Natural killer cell (primary cell): ENCODE data around the gene PLEKHA1. TPM values are rescaled to one million over a fixed set of nuclear protein-coding genes. Genes with fewer than 3 reads are reported as not detected.

Experiments used
- ATAC-seq, 3 donors: fragments of 150-1000 bp in 2 of 3; fragments of 200-7000 bp in 1 of 3; cut with Tn5 transposase; 1 replicate in 1 of 3; 2 replicates in 2 of 3; pipeline ENCODE4 v1.10.0; 2021; ENCODE audit warnings: mild to moderate bottlenecking in 2 of 3, moderate library complexity in 2 of 3
- DNase-seq, 2 donors: peaks; one replicate each; pipeline versions ENCODE4 v3.0.0 to v3.0.0-alpha.2; 2013 to 2021; ENCODE audit warnings: mixed read lengths in 1 of 2
- H3K27ac ChIP-seq: one replicate; pipeline ENCODE4 v1.5.1; 2013; ENCODE audit warnings: mild to moderate bottlenecking, low read length
- H3K27me3 ChIP-seq: one replicate; pipeline ENCODE4 v1.6.1; 2013; ENCODE audit warnings: low read length; ENCODE audit not compliant: control insufficient read depth, insufficient read depth
- H3K36me3 ChIP-seq: one replicate; pipeline ENCODE4 v1.6.1; 2013; ENCODE audit warnings: low read length; ENCODE audit not compliant: control insufficient read depth, insufficient read depth
- H3K4me1 ChIP-seq: one replicate; pipeline ENCODE4 v1.6.1; 2013; ENCODE audit warnings: low read length; ENCODE audit not compliant: control insufficient read depth, insufficient read depth
- H3K4me3 ChIP-seq: one replicate; pipeline ENCODE4 v1.5.1; 2013; ENCODE audit warnings: low read length
- H3K9me3 ChIP-seq: one replicate; pipeline ENCODE4 v1.6.1; 2013; ENCODE audit warnings: low read length; ENCODE audit not compliant: control insufficient read depth, insufficient read depth
- H3K27ac Mint-ChIP-seq, 2 donors: one replicate each; pipeline ENCODE4 v1.8.0; 2022; ENCODE audit warnings: mild to moderate bottlenecking in 2 of 2, mixed read lengths in 2 of 2, moderate library complexity in 1 of 2
- H3K27me3 Mint-ChIP-seq, 2 donors: one replicate each; pipeline ENCODE4 v1.8.0; 2022; ENCODE audit warnings: low read depth in 2 of 2, mixed read lengths in 2 of 2
- H3K36me3 Mint-ChIP-seq: one replicate; pipeline ENCODE4 v1.8.0; 2022; ENCODE audit warnings: mixed read lengths
- H3K4me1 Mint-ChIP-seq, 2 donors: one replicate each; pipeline ENCODE4 v1.8.0; 2022; ENCODE audit warnings: mixed read lengths in 2 of 2
- H3K4me3 Mint-ChIP-seq: one replicate; pipeline ENCODE4 v1.8.0; 2022; ENCODE audit warnings: mild to moderate bottlenecking, moderate library complexity, mixed read lengths
- H3K9me3 Mint-ChIP-seq, 2 donors: one replicate each; pipeline ENCODE4 v1.8.0; 2022; ENCODE audit warnings: mixed read lengths in 2 of 2
- WGBS: methylation state at CpG from one replicate; pipeline ENCODE4 v1.1.7; 2013; ENCODE audit warnings: missing lambda C conversion rate; ENCODE audit not compliant: insufficient coverage; 5-methylcytosine and 5-hydroxymethylcytosine counted together
- intact Hi-C: fragments of 100-400 bp; cut with micrococcal nuclease; formaldehyde crosslinking; loops from one replicate; pipeline ENCODE4 v1.14.2; 2022
- total RNA-seq, 4 donors: library from RNA; stranded (reverse); fragments of 120-200 nt in 1 of 4; gene quantifications; one replicate each; pipeline versions ENCODE4 v1.2.3 to v1.2.4, GENCODE V29; 2013 to 2022
- TF ChIP-seq, protein P1 (sequence below): fragments of 200-600 bp; IDR thresholded peaks from one replicate; pipeline ENCODE4 v1.8.0; 2022; ENCODE audit warnings: antibody characterized with exemption

PLEKHA1 gene
- total RNA-seq, 3 donors from 2014 or later (not counting 1 experiment from before 2014, with no cell fraction given) = 45.9 to 64.6 (median 56.1) TPM

DNA sequence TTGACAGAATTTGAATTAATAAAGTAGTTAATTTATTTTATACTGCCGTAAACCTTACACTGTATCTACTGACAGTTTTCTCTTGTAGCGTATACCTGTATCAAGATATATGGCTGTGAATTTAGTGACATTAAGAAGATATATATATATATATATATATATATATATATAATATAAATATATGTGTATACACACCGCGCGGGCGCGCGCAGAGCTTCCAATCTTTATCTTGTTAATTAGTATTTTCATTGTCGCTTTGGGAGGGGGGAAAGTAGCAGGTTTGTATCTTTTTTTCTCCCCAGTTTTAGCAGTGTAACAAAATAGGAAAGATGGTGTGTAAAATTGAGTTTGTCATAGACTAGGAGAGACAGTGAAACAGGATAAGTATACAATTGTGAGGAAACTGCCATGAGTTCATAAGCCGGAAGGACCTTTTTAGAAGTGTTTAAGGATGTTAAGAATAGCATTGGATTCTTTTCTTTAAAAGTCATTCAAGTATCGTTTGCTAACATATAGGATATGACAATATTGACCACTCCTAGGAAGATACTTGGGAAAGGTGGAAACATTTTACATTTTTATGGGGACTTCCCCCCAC is 2.0 kb downstream of the PLEKHA1 start:
- H3K4me1 ChIP-seq = peaks cover 8% of the 10 kb centered on the region
- Mint-ChIP-seq H3K4me1 (peaks cover 54 to 59% of the 10 kb centered on the region in 2 donors), H3K4me3 (peak overlapping the region; percentile 11), H3K36me3 (no peaks in the 10 kb centered on the region), H3K9me3 (no peaks in the 10 kb centered on the region), H3K27ac (peak overlapping the region; percentile 98 to 99), H3K27me3 (no peaks in the 10 kb centered on the region)
- DNase-seq (no peak), ATAC-seq (no peak)
- no peak overlapping the region for H3K4me3 ChIP-seq
- no peak overlapping the region for H3K27ac ChIP-seq
- WGBS = 100% methylated on average over 2 of the region's 11 CpGs
- H3K27me3 ChIP-seq = no peaks in the 10 kb centered on the region
- TF ChIP-seq, protein P1, sequence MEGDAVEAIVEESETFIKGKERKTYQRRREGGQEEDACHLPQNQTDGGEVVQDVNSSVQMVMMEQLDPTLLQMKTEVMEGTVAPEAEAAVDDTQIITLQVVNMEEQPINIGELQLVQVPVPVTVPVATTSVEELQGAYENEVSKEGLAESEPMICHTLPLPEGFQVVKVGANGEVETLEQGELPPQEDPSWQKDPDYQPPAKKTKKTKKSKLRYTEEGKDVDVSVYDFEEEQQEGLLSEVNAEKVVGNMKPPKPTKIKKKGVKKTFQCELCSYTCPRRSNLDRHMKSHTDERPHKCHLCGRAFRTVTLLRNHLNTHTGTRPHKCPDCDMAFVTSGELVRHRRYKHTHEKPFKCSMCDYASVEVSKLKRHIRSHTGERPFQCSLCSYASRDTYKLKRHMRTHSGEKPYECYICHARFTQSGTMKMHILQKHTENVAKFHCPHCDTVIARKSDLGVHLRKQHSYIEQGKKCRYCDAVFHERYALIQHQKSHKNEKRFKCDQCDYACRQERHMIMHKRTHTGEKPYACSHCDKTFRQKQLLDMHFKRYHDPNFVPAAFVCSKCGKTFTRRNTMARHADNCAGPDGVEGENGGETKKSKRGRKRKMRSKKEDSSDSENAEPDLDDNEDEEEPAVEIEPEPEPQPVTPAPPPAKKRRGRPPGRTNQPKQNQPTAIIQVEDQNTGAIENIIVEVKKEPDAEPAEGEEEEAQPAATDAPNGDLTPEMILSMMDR = no peak
- H3K9me3 ChIP-seq = no peaks in the 10 kb centered on the region
- H3K36me3 ChIP-seq = peaks cover 2% of the 10 kb centered on the region
- intact Hi-C loops = no loop called here

DNA sequence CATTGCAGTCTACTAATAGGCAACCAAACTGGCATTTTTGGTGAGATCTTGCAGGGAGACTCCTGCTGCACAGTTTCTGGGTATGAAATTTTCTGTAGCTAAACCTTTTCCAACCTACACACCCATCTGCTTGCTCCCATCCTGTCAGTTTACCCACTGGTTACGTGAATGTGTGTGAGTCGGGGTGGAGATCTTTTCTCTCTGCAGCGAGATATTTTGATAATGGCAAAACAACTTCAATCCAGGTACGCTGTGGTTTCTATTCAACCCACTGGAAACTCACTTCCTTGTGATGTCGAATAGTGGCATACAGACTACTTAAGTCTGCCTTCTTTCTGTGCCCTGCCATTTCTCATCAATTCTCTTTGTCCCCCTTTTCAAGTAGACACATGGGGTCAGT is 4.5 kb downstream of the PLEKHA1 start:
- H3K4me3 Mint-ChIP-seq = peak overlapping the region; percentile 21
- peaks cover 62 to 63% of the 10 kb centered on the region in 2 donors for H3K4me1 Mint-ChIP-seq
- Histone ChIP-seq H3K4me3 (no peak overlapping the region), H3K27ac (no peak overlapping the region), H3K36me3 (peaks cover 2% of the 10 kb centered on the region), H3K4me1 (peaks cover 3% of the 10 kb centered on the region), H3K27me3 (no peaks in the 10 kb centered on the region), H3K9me3 (no peaks in the 10 kb centered on the region)
- DNase-seq (peak in 1 of 2 donors; percentile 37), ATAC-seq (no peak)
- H3K36me3 Mint-ChIP-seq = no peaks in the 10 kb centered on the region
- intact Hi-C loops = no loop called here
- TF ChIP-seq, protein P1 = no peak
- WGBS = 92% methylated on average over 5 of the region's 5 CpGs
- no peaks in the 10 kb centered on the region for H3K27me3 Mint-ChIP-seq
- no peaks in the 10 kb centered on the region for H3K9me3 Mint-ChIP-seq
- peak overlapping the region; percentile 4 to 25 for H3K27ac Mint-ChIP-seq

DNA sequence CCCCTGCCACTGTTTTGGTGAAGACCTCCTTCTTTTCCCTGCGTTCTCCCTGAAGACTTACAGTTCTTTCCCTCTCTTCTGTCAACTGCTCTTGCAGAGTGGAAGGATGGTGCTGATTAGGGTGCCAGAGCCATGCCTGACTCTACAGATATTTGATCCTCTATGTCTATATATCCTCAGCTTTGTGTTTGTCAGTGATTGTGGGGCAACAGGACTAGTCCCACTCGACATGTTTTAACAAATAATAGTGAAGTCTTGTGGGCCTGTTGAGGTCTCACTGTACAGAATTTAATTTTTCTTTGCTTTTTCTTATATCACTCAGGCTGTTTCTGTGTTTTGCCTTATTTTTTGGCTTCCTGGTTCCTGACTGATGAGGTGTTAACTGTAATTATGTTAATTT is 5.0 kb downstream of the PLEKHA1 start:
- H3K9me3 Mint-ChIP-seq = no peaks in the 10 kb centered on the region
- Histone ChIP-seq H3K27me3 (no peaks in the 10 kb centered on the region), H3K4me1 (no peaks in the 10 kb centered on the region), H3K27ac (no peak overlapping the region), H3K9me3 (no peaks in the 10 kb centered on the region), H3K36me3 (peaks cover 2% of the 10 kb centered on the region), H3K4me3 (no peak overlapping the region)
- H3K27ac Mint-ChIP-seq = peak overlapping the region; percentile 4 to 25
- WGBS = 89% methylated on average over 1 of the region's 2 CpGs
- peaks cover 60 to 61% of the 10 kb centered on the region in 2 donors for H3K4me1 Mint-ChIP-seq
- no peaks in the 10 kb centered on the region for H3K36me3 Mint-ChIP-seq
- H3K4me3 Mint-ChIP-seq = peak overlapping the region; percentile 2
- H3K27me3 Mint-ChIP-seq = no peaks in the 10 kb centered on the region
- TF ChIP-seq, protein P1 = no peak
- ATAC-seq (no peak), DNase-seq (no peak)
- intact Hi-C loops = no loop called here

DNA sequence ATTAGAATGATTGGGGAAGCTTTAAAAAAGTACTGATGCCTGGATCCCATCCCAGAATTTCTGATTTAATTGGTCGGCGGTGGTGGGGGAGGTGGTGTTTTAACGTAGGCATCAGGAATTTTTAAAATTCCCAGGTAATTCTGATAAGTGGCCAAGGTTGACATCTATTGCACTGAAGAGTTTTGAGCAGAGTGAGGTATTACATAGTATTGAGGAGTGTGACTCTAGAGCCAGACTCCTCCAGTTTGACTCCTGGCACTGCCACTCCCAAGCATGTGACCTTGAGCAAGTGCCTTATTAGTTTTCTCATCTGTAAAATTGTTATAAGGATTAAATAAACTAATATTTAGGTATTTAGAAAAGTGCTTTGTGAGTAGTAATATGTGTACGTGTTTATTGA is 6.2 kb downstream of the PLEKHA1 start:
- no peak overlapping the region for H3K27ac ChIP-seq
- no peaks in the 10 kb centered on the region for H3K9me3 ChIP-seq
- 99% methylated on average over 4 of the region's 4 CpGs for WGBS
- H3K27ac Mint-ChIP-seq = peak overlapping the region; percentile 61 to 79
- no peak overlapping the region for H3K4me3 Mint-ChIP-seq
- peaks cover 58 to 59% of the 10 kb centered on the region in 2 donors for H3K4me1 Mint-ChIP-seq
- peaks cover 2% of the 10 kb centered on the region for H3K36me3 ChIP-seq
- H3K9me3 Mint-ChIP-seq = no peaks in the 10 kb centered on the region
- ATAC-seq (no peak), DNase-seq (no peak)
- intact Hi-C loops = no loop called here
- H3K27me3 Mint-ChIP-seq = no peaks in the 10 kb centered on the region
- no peak overlapping the region for H3K4me3 ChIP-seq
- TF ChIP-seq, protein P1 = no peak
- no peaks in the 10 kb centered on the region for H3K27me3 ChIP-seq
- no peaks in the 10 kb centered on the region for H3K36me3 Mint-ChIP-seq
- no peaks in the 10 kb centered on the region for H3K4me1 ChIP-seq
